GM19324 (cell line): ENCODE measurements around the gene CBLC.
"Not testable (repeated sequence)": the region's sequence is repeated elsewhere in the genome, so short reads cannot be mapped to it uniquely, and the experiment has no call there.

ENCODE experiments used
- ATAC-seq: cut with Tn5 transposase; IDR thresholded peaks from one replicate; pipeline ENCODE4 v1.9.1; 2021; ENCODE audit warnings: mild to moderate bottlenecking, moderate library complexity; ENCODE audit not compliant: unreplicated experiment, low FRiP score

Gene CBLC

DNA sequence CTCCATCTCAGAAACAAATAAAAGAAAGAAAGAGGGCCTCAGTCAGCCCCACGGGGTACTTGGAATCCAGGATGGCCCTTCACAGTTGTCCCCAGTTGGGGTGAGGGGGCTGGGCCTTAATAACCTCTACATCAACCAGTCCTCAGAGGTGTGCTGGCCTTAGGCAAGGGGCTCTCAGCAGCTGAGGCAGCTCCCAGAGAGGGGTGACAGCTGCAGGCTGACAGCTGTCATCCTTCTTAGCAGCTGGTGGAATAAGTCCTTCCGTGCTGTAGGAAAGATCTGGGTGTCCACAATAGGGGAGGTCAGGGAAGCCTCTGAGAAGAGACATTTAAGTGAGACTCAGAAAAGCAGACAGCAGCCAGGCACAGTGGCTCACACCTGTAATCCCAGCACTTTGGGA lies 38.6 kb downstream of the CBLC start:
- no peak for ATAC-seq

DNA sequence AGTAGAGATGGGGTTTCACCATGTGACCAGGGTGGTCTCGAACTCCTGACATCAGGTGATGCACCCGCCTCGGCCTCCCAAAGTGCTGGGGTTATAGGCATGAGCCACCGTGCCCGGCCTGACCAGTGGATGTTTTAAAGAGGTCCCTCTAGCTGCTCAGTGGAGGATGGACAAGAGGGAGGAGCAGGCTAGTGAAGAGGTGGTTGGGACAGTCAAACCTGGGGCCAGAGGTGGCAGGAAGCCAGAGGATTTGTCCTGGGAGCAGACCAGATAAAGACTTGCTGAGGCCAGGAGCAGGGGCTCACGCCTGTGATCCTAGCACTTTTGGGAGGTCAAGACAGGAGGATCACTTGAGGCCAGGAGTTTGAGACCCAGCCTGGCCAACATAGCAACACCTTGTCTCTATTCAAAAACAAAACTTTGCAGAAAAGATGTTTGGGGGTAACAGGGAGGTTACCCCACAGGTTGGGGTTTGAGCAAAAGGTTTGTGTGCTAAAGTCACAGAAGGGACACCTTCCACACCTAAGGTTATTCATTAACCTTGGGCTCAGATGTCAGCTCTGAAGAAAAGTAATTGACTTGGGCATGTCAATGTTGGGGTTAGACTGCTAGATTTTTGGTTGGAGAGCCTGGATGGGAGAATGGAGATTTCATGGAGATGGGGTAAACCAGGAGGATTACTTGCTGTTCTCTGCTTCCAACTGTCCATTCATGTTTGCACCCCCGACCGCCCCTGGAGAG lies 40.2 kb downstream of the CBLC start:
- ATAC-seq = no peak

DNA sequence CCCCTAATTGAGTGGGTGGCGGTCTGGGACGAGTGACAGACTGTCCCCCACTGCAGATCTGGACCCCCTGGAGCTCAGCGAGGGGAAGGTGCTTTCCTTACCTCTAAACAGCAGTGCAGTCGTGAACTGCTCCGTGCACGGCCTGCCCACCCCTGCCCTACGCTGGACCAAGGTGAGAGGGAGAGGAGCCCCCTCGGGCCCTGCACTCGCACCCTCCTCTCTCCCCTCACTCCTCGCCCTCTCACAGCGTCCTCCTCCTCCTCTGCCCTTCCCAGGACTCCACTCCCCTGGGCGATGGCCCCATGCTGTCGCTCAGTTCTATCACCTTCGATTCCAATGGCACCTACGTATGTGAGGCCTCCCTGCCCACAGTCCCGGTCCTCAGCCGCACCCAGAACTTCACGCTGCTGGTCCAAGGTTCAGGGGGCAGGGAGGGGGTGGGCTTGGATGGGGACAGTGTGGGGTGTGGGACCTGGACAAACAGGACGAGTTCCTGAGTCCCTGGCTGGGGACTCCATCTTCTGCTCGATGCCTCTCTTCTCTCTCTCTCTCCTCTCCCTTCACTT lies 40.9 kb downstream of the CBLC start:
- no peak for ATAC-seq

DNA sequence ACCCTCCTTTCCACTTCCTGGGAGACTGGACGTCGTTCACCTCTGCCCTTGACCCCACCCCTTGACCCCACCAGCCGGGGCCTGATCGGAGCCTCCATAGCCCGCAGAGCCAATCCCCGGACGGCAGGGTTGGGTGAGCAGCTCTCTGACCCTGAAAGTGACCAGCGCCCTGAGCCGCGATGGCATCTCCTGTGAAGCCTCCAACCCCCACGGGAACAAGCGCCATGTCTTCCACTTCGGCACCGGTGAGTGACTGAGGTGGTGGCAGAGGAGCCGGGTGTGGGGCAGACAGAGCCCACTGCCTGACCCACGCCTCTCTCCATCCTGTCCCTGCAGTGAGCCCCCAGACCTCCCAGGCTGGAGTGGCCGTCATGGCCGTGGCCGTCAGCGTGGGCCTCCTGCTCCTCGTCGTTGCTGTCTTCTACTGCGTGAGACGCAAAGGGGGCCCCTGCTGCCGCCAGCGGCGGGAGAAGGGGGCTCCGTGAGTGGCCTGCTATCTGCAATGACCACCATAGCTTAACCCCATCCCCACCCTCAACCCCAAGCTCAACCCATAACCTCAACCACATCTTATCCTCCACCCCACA lies 41.6 kb downstream of the CBLC start:
- no peak for ATAC-seq

DNA sequence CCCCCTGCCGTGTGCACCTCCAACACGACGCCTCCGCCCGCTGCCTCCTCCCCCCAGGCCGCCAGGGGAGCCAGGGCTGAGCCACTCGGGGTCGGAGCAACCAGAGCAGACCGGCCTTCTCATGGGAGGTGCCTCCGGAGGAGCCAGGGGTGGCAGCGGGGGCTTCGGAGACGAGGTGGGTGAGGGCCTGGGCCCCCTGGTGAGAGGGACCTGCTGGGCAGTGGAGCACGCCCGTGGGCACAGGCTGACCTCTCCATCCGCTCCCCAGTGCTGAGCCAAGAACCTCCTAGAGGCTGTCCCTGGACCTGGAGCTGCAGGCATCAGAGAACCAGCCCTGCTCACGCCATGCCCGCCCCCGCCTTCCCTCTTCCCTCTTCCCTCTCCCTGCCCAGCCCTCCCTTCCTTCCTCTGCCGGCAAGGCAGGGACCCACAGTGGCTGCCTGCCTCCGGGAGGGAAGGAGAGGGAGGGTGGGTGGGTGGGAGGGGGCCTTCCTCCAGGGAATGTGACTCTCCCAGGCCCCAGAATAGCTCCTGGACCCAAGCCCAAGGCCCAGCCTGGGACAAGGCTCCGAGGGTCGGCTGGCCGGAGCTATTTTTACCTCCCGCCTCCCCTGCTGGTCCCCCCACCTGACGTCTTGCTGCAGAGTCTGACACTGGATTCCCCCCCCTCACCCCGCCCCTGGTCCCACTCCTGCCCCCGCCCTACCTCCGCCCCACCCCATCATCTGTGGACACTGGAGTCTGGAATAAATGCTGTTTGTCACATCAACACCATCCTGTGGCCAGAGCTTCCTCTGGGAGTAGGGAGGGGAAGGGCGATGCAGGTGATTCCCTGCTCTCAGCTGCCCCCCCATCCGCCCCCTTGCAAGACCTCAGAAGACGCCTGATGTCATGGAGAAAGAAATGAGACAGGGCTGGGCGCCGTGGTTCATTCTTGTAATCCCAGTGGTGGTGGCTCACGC lies 43.2 kb downstream of the CBLC start:
- no peak for ATAC-seq

DNA sequence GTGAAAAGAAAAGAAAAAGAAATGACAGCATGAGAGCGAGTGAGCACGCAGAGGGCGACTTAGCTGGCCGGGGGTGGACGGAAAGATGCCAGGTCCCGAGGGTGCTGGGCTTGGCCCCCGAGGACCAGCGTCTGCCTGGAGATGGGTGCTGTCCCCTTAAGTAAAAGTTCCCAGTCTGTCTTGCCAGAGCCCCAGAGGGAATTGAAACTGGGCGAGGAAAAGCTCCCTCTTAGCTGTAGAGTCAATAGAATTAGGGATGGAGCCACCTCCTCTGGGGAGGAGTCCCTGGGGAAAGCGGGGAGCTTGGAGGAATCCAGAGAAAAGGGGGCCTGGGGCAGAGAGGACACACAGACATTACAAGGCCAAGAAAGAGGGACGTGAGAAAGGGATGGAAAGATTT lies 44.5 kb downstream of the CBLC start:
- no peak for ATAC-seq

DNA sequence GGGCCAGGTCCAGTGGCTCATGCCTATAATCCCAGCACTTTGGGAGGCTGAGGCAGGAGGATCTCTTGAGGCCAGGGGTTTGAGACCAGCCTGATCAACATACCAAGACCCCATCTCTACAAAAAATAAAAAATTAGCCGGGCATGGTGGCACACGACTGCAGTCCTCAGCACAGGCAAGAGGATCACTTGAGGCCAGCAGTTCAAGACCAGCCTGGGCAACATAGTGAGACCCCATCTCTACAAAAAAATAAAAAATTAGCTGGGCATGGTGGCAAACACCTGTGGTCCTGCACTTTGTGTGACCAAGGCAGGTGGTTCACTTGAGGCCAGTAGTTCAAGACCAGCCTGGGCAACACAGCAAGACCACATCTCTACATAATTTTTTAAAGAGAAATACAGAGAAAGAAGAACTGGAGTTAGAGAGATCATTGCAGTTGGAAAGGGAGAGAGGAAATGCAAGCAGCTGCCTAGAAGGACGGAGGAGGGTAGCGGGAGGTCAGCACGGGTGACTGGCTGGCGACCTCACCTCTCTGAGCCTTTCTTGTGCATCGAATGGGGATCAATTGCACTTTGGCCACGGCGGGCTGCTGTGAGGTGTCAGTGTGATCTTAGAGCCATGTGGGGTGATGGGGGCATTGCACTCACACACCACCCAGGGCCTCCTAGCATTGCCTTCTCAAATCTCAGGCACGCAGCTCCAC lies 45.1 kb downstream of the CBLC start:
- no peak for ATAC-seq

DNA sequence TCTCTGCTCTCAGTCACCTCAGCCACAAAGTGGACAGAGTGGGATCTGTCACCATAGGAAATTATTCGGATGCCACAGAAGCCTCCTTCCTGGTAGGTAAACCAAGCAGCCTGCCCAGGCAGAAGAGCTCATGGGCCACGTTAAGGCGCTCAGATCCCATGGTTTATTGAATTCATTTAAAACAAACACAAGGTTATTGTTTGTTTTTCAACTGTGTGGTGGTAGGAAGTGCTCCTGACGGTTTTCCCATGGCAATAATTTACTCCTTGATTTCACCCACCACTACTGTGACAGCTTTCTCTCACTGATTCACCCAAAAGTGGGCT lies 45.6 kb downstream of the CBLC start:
- no peak for ATAC-seq

DNA sequence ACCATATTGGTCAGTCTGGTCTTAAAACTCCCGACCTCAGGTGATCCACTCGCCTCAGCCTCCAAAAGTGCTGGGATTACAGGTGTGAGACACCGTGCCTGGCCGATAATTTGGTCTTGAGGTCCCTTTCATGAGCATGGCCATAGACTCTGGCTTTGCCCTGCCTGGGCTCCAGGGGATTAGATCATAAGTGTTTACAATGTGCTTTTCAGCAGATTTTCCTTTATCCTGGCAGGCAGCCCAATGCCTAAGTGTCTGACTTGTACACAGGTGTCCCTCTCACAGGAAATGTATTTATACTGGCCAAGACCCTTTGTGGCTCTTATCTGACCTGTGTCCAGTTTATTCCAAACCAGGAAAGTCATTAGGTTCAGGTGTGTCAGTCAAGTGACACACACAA lies 47.1 kb downstream of the CBLC start:
- ATAC-seq = no peak

DNA sequence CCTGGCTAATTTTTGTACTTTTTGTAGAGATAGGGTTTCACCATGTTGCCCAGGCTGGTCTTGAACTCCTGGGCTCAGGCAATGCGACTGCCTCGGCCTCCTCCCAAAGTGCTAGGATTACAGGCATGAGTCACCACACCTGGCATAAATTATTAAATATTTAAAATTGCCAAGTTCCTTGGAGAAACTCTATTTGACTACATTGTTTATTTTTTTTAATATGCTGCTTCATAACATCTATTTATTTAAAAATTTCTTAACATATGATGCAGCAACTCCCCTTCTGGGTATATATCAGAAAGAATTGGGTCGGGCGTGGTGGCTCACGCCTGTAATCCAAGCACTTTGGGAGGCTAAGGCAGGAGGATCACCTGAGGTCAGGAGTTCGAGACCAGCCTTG lies 55.2 kb downstream of the CBLC start:
- ATAC-seq = not testable (repeated sequence)

DNA sequence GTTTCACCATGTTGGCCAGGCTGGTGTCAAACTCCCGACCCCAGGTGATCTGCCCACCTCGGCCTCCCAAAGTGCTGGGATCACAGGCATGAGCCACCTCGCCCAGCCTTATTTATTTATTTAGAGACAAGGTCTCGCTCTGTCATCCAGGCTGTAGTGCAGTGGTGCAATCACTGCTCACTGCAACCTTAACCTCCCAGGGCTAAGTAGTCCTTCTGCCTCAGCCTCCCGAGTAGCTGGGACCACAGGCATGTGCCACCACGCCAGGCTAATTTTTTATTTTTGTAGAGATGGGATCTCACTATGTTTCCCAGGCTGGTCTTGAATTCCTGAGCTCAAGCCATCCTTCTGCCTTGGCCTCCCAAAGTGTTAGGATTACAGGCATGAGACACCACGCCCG lies 56.7 kb downstream of the CBLC start:
- not testable (repeated sequence) for ATAC-seq

DNA sequence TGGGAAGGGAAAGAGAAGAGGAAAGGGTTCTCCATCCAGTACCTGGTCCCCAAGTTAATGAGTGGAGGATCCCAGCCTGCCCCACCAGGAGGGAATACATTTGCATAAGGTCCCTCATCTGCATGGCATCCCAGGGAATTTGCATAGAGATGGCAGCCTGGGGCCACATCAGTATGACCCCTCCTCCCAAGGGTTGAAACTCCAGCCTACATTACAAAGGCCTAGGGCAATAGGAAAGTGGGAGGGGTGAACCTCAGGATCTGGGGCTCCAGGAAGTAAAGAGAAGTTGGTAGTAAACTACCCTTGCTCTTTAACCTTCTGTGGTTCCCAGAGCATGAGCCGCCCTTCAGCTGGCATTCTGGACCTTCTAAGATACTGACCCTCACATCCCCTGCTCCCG lies 61.6 kb downstream of the CBLC start:
- no peak for ATAC-seq

DNA sequence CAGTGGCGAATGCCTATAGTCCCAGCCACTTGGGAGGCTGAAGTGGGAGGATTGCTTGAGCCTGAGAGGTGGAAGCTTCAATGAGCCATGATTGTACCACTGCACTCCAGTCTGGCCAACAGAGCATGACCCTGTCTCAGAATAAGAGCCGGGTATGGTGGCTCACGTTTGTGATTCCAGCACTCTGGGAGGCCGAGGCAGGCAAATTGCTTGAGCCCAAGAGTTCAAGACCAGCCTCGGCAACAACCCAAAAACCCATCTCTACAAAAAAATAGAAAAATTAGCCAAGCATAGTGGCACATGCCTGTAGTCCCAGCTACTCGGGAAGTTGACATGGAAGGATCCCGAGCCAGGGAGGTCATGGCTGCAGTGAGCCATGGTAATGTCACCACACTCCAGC lies 63.1 kb downstream of the CBLC start:
- ATAC-seq = no peak

DNA sequence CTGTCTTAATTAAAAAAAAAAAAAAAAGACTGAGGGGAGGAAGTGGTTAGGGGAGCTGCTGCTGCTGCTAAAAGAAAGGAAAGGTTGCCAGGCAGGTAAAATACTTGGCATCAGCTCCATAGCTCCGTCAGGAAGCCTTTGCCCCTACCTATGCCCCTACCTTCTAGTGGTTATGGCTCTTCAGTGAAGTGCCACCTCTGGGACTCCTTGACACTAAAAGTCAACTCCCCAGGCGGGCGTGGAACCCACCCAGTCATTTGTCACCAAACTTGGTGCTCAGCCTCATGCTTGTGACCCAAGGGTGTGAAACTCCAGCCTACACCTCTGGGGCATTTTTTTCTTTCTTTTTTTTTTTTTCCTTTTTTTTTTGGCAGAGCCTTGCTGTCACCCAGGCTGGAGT lies 63.5 kb downstream of the CBLC start:
- ATAC-seq = no peak

DNA sequence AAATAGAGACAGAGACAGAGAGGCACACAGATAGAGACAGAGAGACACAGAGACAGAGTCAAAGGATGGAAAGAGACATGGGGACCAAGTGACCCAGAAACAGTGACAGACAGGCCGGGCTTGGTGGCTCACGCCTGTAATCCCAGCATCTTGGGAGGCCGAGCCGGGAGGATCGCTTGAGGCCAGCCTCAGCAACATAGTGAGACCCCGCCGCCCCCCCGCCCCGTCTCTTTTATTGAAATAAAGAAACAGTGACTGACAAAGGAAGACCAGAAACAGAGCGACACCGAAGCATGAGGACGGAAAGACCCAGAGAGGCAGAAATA lies 67.6 kb downstream of the CBLC start:
- no peak for ATAC-seq

DNA sequence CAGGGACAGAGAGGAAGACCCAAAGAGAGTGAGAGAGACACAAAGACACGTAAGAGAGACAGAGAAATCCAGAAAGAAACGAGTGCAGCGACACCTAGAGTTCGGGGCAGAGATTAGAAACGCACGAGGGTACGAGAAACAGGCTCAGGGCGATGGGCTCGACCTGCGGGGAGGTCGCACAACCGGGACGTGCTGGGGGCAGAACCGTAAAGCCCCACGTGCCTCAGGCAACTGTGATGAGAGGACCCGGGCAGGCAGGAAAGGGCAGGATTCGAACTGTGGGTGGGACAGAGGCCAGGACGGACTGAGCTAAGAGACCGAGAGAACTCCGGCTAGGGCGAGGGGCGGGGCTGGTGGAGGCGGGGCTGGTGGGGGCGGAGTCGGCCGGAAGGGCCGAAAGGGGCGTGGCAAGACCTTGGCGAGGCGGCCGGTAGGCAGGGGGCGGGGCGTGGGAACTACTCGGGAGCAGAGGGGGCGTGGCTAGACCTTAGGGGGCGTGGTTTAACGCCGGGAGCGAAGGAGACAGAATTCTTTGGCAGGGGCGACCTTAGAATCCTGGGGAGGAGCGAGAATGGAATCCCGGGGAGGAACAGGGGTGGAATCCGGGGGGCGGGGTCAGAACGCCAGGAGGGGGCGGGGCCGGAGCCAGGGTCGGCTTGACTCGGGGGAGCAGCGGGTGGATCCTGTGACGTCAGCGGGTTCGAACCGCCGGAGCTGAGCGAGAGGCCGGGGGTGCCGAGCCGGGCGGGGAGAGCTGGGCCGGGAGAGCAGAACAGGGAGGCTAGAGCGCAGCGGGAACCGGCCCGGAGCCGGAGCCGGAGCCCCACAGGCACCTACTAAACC lies 68.1 kb downstream of the CBLC start, which contains the start of gene NECTIN2:
NECTIN2 (plus strand) TSS at position 686 of the 843 bp plus-strand sequence. CDS start 229 bp downstream, outside the sequence.
- ATAC-seq = no peak

DNA sequence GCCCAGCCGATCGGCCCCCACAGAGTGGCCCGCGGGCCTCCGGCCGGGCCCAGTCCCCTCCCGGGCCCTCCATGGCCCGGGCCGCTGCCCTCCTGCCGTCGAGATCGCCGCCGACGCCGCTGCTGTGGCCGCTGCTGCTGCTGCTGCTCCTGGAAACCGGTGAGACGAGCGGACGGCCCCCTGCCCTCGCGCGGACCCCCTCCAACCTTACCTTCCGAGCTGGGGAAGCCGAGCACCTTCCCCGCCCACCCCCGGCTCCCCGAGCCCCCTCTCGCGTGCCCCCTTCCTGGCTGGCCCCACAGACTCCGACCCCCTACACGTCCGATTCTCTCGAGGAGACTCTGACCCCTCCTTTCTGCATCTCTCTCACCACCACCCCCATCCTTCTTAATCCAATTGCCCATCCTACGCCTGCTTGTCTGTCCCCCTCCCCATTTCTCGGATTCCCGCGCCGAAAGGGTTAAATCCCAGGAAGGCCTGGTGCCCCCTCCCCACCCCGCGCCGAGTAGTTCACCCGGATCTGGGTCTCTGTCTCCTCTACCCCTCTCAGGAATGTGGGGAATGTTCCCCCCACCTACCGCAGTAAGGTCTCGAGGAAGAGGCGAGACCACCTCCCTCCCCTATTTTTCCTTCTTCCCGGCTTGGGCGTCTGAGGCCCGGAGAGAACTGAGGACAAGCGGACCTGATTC lies 68.9 kb downstream of the CBLC start:
- no peak for ATAC-seq

DNA sequence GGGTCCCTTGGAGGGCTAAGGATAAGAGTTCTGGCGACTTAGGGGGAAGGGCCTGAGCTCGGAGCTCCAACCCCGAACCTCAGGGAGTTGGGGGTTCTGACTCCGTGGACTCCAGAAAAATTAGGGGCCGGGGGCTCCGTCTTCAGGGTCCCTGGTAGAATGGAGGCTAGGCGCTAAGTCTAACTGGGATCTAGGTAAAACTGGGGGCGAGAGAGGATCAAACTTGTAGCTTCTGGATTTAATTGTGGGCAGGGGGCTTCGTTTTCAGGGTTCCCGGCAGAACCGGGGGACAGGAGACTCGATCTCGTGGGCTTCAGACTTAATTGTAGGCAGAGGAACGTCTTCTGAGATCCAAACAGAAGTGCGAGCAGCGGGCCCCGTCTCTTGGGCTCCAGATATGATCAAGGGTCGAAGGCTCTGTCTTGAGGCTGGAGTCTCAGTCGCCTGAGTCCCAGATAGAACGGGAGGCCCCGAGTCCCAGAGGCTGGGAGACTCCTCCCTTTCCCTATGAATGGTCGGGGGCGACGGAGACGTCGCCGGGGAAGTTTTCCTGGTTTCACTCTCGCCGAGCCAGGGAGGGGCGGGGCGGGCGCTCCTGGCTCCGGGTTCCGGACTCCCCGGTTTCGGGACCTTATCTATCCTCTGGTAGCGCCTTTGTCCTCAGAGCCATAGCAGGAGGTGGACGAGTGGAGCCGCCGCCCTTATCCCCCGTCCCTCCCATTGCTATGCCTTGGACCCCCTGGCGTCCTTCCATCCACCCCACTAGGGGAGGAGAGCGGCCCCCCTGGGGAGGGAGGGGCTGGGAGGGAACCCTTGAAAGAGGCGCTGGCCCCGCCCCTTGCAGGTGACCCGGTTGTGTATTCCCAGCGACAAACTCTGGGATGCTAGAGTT lies 69.7 kb downstream of the CBLC start:
- no peak for ATAC-seq
